NCI-H748 treated with DMSO at 0.1 percent for 48 hours (cell line): ENCODE measurements around the gene PROZ.

Experiments
- DNase-seq: peaks from one replicate; lab custom pipeline; 2025; lab: John Stamatoyannopoulos, UW

The PROZ gene

GRCh38 chr13:113207890-113208420 lies 49.5 kb downstream of the PROZ start:
- peak; percentile 13 for DNase-seq

- DNase-seq: peak; percentile 65
Observed at GRCh38 chr13:113208421-113209335, 50.2 kb downstream of the PROZ start, which contains the start of gene PCID2. Gene PCID2 (minus strand): TSS chr13:113208669. CDS start chr13:113208634, 35 bp downstream.

GRCh38 chr13:113209336-113209758 lies 50.9 kb downstream of the PROZ start, which contains the start of gene CUL4A:
Gene CUL4A (plus strand): TSS chr13:113209613. CDS start chr13:113209628, 15 bp downstream.
- peak; percentile 42 for DNase-seq

- DNase-seq: peak; percentile 27
Observed at GRCh38 chr13:113209759-113210421, 51.4 kb downstream of the PROZ start.

- DNase-seq: no peak
Observed at GRCh38 chr13:113210833-113211232, 52.4 kb downstream of the PROZ start.

- DNase-seq: no peak
Observed at GRCh38 chr13:113211774-113212173, 53.3 kb downstream of the PROZ start.

GRCh38 chr13:113216254-113217048 lies 58.0 kb downstream of the PROZ start:
- no peak for DNase-seq

GRCh38 chr13:113218586-113218985 lies 60.1 kb downstream of the PROZ start:
- no peak for DNase-seq

GRCh38 chr13:113219256-113219940 lies 61.0 kb downstream of the PROZ start:
- no peak for DNase-seq

GRCh38 chr13:113220141-113220598 lies 61.7 kb downstream of the PROZ start:
- DNase-seq: no peak

- DNase-seq: no peak
Observed at GRCh38 chr13:113220877-113221276, 62.4 kb downstream of the PROZ start.
